Natural killer cell (primary cell): ENCODE results near the gene KIAA0586. TPM values are rescaled to one million over a fixed set of nuclear protein-coding genes. Genes with fewer than 3 reads are reported as not detected.
"Not testable (repeated sequence)": the region's sequence is repeated elsewhere in the genome, so short reads cannot be mapped to it uniquely, and the experiment has no call there.

Source experiments
- ATAC-seq, 3 donors: fragments of 150-1000 bp in 2 of 3; fragments of 200-7000 bp in 1 of 3; cut with Tn5 transposase; 1 replicate in 1 of 3; 2 replicates in 2 of 3; pipeline ENCODE4 v1.10.0; 2021; ENCODE audit warnings: mild to moderate bottlenecking in 2 of 3, moderate library complexity in 2 of 3
- DNase-seq, 2 donors: peaks; one replicate each; pipeline versions ENCODE4 v3.0.0 to v3.0.0-alpha.2; 2013 to 2021; ENCODE audit warnings: mixed read lengths in 1 of 2
- H3K27ac ChIP-seq: one replicate; pipeline ENCODE4 v1.5.1; 2013; ENCODE audit warnings: mild to moderate bottlenecking, low read length
- H3K27me3 ChIP-seq: one replicate; pipeline ENCODE4 v1.6.1; 2013; ENCODE audit warnings: low read length; ENCODE audit not compliant: control insufficient read depth, insufficient read depth
- H3K36me3 ChIP-seq: one replicate; pipeline ENCODE4 v1.6.1; 2013; ENCODE audit warnings: low read length; ENCODE audit not compliant: control insufficient read depth, insufficient read depth
- H3K4me1 ChIP-seq: one replicate; pipeline ENCODE4 v1.6.1; 2013; ENCODE audit warnings: low read length; ENCODE audit not compliant: control insufficient read depth, insufficient read depth
- H3K4me3 ChIP-seq: one replicate; pipeline ENCODE4 v1.5.1; 2013; ENCODE audit warnings: low read length
- H3K9me3 ChIP-seq: one replicate; pipeline ENCODE4 v1.6.1; 2013; ENCODE audit warnings: low read length; ENCODE audit not compliant: control insufficient read depth, insufficient read depth
- H3K27ac Mint-ChIP-seq, 2 donors: one replicate each; pipeline ENCODE4 v1.8.0; 2022; ENCODE audit warnings: mild to moderate bottlenecking in 2 of 2, mixed read lengths in 2 of 2, moderate library complexity in 1 of 2
- H3K27me3 Mint-ChIP-seq, 2 donors: one replicate each; pipeline ENCODE4 v1.8.0; 2022; ENCODE audit warnings: low read depth in 2 of 2, mixed read lengths in 2 of 2
- H3K36me3 Mint-ChIP-seq: one replicate; pipeline ENCODE4 v1.8.0; 2022; ENCODE audit warnings: mixed read lengths
- H3K4me1 Mint-ChIP-seq, 2 donors: one replicate each; pipeline ENCODE4 v1.8.0; 2022; ENCODE audit warnings: mixed read lengths in 2 of 2
- H3K4me3 Mint-ChIP-seq: one replicate; pipeline ENCODE4 v1.8.0; 2022; ENCODE audit warnings: mild to moderate bottlenecking, moderate library complexity, mixed read lengths
- H3K9me3 Mint-ChIP-seq, 2 donors: one replicate each; pipeline ENCODE4 v1.8.0; 2022; ENCODE audit warnings: mixed read lengths in 2 of 2
- CTCF ChIP-seq: fragments of 200-600 bp; IDR thresholded peaks from one replicate; pipeline ENCODE4 v1.8.0; 2022; ENCODE audit warnings: antibody characterized with exemption
- WGBS: methylation state at CpG from one replicate; pipeline ENCODE4 v1.1.7; 2013; ENCODE audit warnings: missing lambda C conversion rate; ENCODE audit not compliant: insufficient coverage; 5-methylcytosine and 5-hydroxymethylcytosine counted together
- intact Hi-C: fragments of 100-400 bp; cut with micrococcal nuclease; formaldehyde crosslinking; loops from one replicate; pipeline ENCODE4 v1.14.2; 2022
- total RNA-seq, 4 donors: library from RNA; stranded (reverse); fragments of 120-200 nt in 1 of 4; gene quantifications; one replicate each; pipeline versions ENCODE4 v1.2.3 to v1.2.4, GENCODE V29; 2013 to 2022

The KIAA0586 gene
- total RNA-seq, 3 donors from 2014 or later (not counting 1 experiment from before 2014, with no cell fraction given), result 19.6 to 30.1 (median 28.3) TPM

GRCh38 chr14:58415636-58416547 is 11.6 kb upstream of the KIAA0586 start:
- Mint-ChIP-seq H3K36me3 (peaks cover 11% of the 10 kb centered on the region), H3K9me3 (no peaks in the 10 kb centered on the region), H3K27me3 (no peaks in the 10 kb centered on the region), H3K4me1 (peaks cover 0 to 4% of the 10 kb centered on the region in 2 donors), H3K4me3 (no peak overlapping the region), H3K27ac (no peak overlapping the region)
- Histone ChIP-seq H3K4me3 (no peak overlapping the region), H3K9me3 (no peaks in the 10 kb centered on the region), H3K36me3 (peaks cover 26% of the 10 kb centered on the region), H3K4me1 (no peaks in the 10 kb centered on the region), H3K27ac (no peak overlapping the region), H3K27me3 (no peaks in the 10 kb centered on the region)
- intact Hi-C loops, result no loop called here
- WGBS, result 97% methylated on average over 10 of the region's 10 CpGs
- DNase-seq (no peak), ATAC-seq (no peak)
- no peak for TF ChIP-seq CTCF

- H3K27me3 ChIP-seq, H3K4me1 ChIP-seq, H3K9me3 ChIP-seq, H3K4me3 ChIP-seq, H3K27ac ChIP-seq, ATAC-seq, H3K4me1 Mint-ChIP-seq, H3K27ac Mint-ChIP-seq, H3K27me3 Mint-ChIP-seq, intact Hi-C loops, H3K4me3 Mint-ChIP-seq, H3K9me3 Mint-ChIP-seq, DNase-seq: not testable (repeated sequence)
- 88% methylated on average over 1 of the region's 1 CpG for WGBS
- H3K36me3 ChIP-seq, result peaks cover 29% of the 10 kb centered on the region
- H3K36me3 Mint-ChIP-seq, result peaks cover 15% of the 10 kb centered on the region
Measured at GRCh38 chr14:58416934-58417333, 10.6 kb upstream of the KIAA0586 start.

DNA sequence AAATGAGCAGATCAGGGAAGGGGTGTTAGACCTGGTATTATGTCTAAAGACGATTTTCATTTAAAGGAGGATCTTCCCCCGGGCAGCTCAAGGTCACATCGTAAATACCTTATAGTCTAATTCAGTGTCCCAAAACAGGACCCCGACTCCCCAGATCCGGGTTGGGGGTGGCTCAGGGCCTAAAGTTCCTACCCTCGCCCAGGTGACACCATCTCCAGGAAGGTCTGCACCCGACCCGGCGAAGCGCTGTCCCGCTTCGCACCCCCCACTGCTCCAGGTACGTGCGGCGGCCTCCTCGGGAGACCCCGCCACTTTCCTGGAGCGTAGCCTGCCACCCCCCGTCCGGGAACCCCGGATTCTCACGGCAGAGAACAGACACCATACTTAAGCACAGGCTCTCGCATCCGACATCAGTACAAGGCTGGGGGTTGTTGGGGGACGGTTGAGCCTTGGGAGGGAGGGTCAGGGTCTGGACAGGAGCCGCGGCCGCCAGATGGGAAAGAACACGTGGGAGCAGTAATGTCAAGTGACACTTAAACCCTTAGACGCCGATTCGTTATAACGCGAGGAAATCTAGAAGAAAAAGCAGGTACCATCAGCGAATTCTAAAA is 744 bp upstream of the KIAA0586 start:
- Mint-ChIP-seq H3K4me1 (peaks cover 31 to 38% of the 10 kb centered on the region in 2 donors), H3K36me3 (no peaks in the 10 kb centered on the region), H3K9me3 (no peaks in the 10 kb centered on the region), H3K27me3 (peaks cover 0 to 3% of the 10 kb centered on the region in 2 donors), H3K4me3 (peak overlapping the region; percentile 98), H3K27ac (peak overlapping the region; percentile 95 to 98)
- H3K27ac ChIP-seq, result peak overlapping the region; percentile 96
- peak overlapping the region; percentile 87 for H3K4me3 ChIP-seq
- peaks cover 7% of the 10 kb centered on the region for H3K36me3 ChIP-seq
- no peak for TF ChIP-seq CTCF
- peak; percentile 7 to 41 (median 28) for ATAC-seq
- peaks cover 11% of the 10 kb centered on the region for H3K4me1 ChIP-seq
- peak in 1 of 2 donors; percentile 51 for DNase-seq
- WGBS, result under 1% methylated on average over 35 of the region's 35 CpGs
- H3K9me3 ChIP-seq, result no peaks in the 10 kb centered on the region
- intact Hi-C loops, result loop anchor here (1.0 to 2.0 kb wide), 3 partner anchors 128 to 226 kb away; partner anchors contain the start of genes ACTR10, ARID4A and PSMA3
- H3K27me3 ChIP-seq, result no peaks in the 10 kb centered on the region

DNA sequence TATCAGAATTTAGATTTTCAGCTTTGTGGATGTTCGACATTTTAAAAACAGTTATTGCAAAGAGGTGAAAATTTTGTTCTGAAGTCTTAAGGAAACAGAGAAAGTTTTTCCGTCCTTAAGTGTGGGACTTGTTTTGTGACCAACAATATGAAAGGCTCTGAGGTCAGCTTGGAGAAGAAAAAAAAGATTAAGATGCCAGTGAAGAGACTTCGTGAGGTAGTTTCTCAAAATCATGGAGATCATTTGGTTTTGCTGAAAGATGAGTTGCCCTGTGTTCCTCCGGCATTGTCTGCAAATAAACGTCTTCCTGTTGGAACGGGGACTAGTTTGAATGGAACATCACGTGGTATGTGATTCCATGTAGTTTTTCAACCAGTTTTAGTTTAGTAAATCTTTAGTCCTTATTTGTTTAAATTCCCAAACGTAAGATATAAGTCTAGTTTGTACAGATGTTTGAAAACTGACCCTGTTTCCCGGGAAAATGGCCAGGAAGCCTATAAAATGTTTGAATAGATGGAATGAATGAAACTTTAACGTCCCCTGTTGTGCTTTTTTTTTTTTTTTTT is 682 bp downstream of the KIAA0586 start:
- WGBS, result 0% methylated on average over 8 of the region's 10 CpGs
- intact Hi-C loops, result loop anchor here (2.0 kb wide), 1 partner anchor 189 kb away; no protein-coding TSS in a partner anchor
- no peak for TF ChIP-seq CTCF
- H3K27me3 ChIP-seq, result no peaks in the 10 kb centered on the region
- no peaks in the 10 kb centered on the region for H3K9me3 Mint-ChIP-seq
- no peak for ATAC-seq
- H3K27ac ChIP-seq, result peak overlapping the region; percentile 96
- peaks cover 0 to 3% of the 10 kb centered on the region in 2 donors for H3K27me3 Mint-ChIP-seq
- H3K4me3 ChIP-seq, result peak overlapping the region; percentile 87
- peak overlapping the region; percentile 95 to 98 for H3K27ac Mint-ChIP-seq
- H3K9me3 ChIP-seq, result no peaks in the 10 kb centered on the region
- peak in 1 of 2 donors; percentile 54 for DNase-seq
- peak overlapping the region; percentile 98 for H3K4me3 Mint-ChIP-seq
- H3K36me3 Mint-ChIP-seq, result no peaks in the 10 kb centered on the region
- H3K4me1 Mint-ChIP-seq, result peaks cover 31 to 38% of the 10 kb centered on the region in 2 donors
- peaks cover 11% of the 10 kb centered on the region for H3K36me3 ChIP-seq
- peaks cover 11% of the 10 kb centered on the region for H3K4me1 ChIP-seq
